MM.1S (cell line): ENCODE data around the gene HTR1E.

ENCODE experiments used
- EZH2 ChIP-seq: fragments of 300-600 bp; sonication (generic); optimal IDR thresholded peaks from 2 replicates; pipeline ENCODE3; 2017; ENCODE audit warnings: low read depth, mild to moderate bottlenecking, antibody characterized with exemption, low read length, mixed read lengths
- TF ChIP-seq, protein P1 (sequence below): fragments of 300-600 bp; sonication (generic); IDR thresholded peaks from 2 replicates; pipeline ENCODE4 v1.5.1; 2016; ENCODE audit warnings: antibody characterized with exemption, low read length, mixed read lengths

DNA sequence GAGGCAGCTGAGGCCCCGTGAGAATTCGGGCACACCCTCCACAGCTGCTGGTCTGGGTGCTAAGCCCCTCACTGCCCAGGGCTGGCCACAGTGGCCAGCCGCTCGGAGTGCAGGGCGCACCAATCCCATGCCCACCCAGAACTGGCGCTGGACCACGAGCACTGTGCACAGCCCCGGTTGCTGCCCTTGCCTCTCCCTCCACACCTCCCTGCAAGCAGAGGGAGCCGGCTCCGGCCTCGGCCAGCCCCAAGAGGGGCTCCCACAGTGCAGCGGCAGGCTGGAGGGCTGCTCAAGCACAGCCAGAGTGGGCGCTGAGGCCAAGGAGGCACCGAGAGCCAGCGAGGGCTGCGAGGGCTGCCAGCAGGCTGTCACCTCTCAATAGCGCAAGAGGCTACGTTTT is 122.6 kb downstream of the HTR1E start:
- TF ChIP-seq EZH2 = no peak
- TF ChIP-seq, protein P1, sequence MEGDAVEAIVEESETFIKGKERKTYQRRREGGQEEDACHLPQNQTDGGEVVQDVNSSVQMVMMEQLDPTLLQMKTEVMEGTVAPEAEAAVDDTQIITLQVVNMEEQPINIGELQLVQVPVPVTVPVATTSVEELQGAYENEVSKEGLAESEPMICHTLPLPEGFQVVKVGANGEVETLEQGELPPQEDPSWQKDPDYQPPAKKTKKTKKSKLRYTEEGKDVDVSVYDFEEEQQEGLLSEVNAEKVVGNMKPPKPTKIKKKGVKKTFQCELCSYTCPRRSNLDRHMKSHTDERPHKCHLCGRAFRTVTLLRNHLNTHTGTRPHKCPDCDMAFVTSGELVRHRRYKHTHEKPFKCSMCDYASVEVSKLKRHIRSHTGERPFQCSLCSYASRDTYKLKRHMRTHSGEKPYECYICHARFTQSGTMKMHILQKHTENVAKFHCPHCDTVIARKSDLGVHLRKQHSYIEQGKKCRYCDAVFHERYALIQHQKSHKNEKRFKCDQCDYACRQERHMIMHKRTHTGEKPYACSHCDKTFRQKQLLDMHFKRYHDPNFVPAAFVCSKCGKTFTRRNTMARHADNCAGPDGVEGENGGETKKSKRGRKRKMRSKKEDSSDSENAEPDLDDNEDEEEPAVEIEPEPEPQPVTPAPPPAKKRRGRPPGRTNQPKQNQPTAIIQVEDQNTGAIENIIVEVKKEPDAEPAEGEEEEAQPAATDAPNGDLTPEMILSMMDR = no peak
